WI38 (cell line): ENCODE measurements around the gene OR2W1.
A peak's percentile ranks its signal among the peaks of the same experiment; 100 is the strongest.

ENCODE experiments used
- H3K4me3 ChIP-seq: 2 replicates; pipeline ENCODE4 v1.5.1; 2011; ENCODE audit warnings: low read depth, mild to moderate bottlenecking, control low read depth, low read length
- TF ChIP-seq, protein P1 (sequence below): IDR thresholded peaks from 2 replicates; pipeline ENCODE4 v1.5.1; 2012; ENCODE audit warnings: low read depth, mild to moderate bottlenecking, control low read depth, low read length

OR2W1 gene

GRCh38 chr6:29005183-29005885 lies 39.6 kb downstream of the OR2W1 start, which contains the start of gene ZNF311:
Gene ZNF311, minus strand, starts transcription at chr6:29005315. Its CDS starts 1,361 bp downstream, at chr6:29003954.
- TF ChIP-seq, protein P1, sequence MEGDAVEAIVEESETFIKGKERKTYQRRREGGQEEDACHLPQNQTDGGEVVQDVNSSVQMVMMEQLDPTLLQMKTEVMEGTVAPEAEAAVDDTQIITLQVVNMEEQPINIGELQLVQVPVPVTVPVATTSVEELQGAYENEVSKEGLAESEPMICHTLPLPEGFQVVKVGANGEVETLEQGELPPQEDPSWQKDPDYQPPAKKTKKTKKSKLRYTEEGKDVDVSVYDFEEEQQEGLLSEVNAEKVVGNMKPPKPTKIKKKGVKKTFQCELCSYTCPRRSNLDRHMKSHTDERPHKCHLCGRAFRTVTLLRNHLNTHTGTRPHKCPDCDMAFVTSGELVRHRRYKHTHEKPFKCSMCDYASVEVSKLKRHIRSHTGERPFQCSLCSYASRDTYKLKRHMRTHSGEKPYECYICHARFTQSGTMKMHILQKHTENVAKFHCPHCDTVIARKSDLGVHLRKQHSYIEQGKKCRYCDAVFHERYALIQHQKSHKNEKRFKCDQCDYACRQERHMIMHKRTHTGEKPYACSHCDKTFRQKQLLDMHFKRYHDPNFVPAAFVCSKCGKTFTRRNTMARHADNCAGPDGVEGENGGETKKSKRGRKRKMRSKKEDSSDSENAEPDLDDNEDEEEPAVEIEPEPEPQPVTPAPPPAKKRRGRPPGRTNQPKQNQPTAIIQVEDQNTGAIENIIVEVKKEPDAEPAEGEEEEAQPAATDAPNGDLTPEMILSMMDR: no peak
- H3K4me3 ChIP-seq: peak within 1 kb of the TSS; percentile 53

DNA sequence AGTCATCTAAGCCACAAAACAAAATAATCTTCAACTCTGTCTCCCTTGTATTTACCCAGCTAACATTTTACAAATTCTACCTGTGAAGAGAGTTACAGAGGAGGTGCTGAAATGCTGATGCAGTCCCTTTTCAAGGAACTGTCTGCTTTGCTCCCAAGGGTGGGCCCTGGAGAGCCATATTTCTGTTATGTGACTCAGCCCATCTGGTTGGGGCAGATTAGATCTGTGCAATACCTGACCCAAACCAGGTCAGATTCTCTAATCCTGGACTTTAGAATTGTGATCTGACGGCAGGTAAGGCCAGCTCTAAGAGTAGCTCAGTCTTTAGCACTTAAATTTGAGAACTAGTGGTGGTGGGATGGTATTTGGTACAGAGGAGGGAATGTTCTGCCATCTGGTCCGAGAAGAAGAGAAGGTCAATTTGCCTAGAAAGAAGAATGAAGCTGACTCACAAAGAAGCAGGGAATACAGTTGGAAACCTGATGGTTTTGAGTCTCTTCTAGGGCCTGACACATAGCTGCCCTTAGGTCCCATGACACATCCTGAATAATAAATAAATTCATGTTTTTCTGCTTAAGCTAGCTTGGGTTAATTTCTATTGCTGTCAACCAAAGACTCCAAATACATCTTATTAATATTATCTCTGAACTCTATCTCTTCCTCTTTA lies 48.0 kb downstream of the OR2W1 start:
- TF ChIP-seq, protein P1: no peak

DNA sequence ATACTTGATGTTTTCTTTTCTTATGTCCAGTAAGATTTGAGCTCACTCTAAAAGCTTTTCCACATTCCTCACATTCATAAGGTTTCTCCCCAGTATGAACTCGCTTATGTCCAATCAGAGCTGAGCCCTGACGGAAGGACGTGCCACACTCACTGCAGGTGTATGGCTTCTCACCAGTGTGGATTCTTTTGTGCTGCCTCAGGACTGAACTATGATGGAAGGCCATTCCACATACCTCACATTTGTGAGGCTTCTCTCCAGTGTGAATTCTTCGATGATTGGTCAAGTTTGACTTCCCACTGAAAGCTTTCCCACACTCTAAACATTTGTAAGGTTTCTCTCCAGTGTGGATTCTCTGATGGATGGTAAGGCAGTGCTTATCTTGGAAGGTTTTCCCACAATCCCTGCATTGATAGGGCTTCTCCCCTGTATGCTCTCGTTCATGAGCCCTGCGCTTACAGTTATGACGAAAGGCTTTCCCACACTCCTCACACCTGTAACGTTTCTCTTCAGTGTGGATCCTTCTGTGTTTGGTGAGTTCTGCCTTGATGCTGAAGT lies 49.8 kb downstream of the OR2W1 start:
- TF ChIP-seq, protein P1: no peak
- no peak overlapping the region for H3K4me3 ChIP-seq

More for the DNA sequence above, 48.0 kb downstream of the OR2W1 start:
- no peak overlapping the region for H3K4me3 ChIP-seq
